ENCODE results near the gene TTLL9. TPM values are rescaled to one million over a fixed set of nuclear protein-coding genes. Genes with fewer than 3 reads are reported as not detected.

The TTLL9 gene, protein sequence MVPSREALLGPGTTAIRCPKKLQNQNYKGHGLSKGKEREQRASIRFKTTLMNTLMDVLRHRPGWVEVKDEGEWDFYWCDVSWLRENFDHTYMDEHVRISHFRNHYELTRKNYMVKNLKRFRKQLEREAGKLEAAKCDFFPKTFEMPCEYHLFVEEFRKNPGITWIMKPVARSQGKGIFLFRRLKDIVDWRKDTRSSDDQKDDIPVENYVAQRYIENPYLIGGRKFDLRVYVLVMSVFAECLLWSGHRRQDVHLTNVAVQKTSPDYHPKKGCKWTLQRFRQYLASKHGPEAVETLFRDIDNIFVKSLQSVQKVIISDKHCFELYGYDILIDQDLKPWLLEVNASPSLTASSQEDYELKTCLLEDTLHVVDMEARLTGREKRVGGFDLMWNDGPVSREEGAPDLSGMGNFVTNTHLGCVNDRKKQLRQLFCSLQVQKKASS
- total RNA-seq (under 1 TPM in 1 of 2 donors, not detected in 1; 0.08 TPM), polyA plus RNA-seq (under 1 TPM in 1 of 2 donors, not detected in 1; 0.06 TPM)

DNA sequence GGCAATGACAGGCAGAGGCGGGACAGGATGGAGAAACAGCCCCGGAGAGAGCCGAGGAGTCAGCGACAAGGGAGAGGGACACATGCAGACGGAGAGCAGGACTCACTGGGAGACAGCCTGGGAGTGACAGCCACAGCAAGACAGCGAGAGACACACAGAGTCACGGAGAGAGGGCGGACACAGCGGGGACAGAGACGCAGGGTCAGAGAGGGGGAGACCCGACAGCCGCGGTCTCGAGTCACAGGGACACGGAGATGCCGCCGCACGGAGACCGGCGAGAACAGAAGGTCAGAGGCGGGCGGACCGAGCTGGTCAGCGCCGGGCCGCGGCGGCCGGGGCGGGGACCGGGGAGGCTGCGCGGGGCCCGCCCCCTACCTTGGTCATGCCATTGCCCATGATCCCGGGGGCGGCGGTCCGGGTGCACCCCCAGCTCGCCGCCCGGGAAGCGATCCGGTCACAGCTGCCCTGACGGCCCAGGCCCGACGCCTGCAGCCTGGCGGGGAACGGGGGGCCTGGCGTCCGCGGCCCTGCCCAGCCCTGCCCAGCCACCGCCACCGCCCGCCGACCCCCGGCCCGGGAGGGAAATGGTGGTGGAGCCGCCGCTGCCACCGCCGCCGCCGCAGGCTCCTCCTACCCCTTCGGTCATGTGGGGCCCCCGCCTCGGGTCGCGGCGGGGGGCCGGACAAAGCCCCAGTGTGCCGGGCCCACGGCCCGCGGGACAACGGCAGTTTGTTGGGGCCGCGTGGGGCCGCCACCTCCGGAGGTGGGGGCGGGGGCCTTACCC, at the start of gene TTLL9, which contains the start of gene DUSP15:
Gene TTLL9, plus strand, starts transcription at position 693 of the 784 bp plus-strand sequence. CDS start 493 bp downstream, outside the sequence.
Gene DUSP15, minus strand, starts transcription at position 586 of the 784 bp plus-strand sequence. Its CDS starts 190 bp downstream, at position 396.
- WGBS: 1% methylated on average over 80 of the region's 80 CpGs
- Histone ChIP-seq H3K4me3 (ENCODE audit: low read depth in 1 of 3, low read length in 3 of 3) (peak within 1 kb of the TSS in 2 of 3 donors; percentile 54 to 73), H3K9me3 (ENCODE audit: control insufficient read depth in 4 of 4, low read length in 3 of 4) (no peaks in the 10 kb centered on the region), H3K36me3 (ENCODE audit: control insufficient read depth in 4 of 4, insufficient read depth in 3 of 4, low read depth in 1 of 4, low read length in 3 of 4) (no peaks in the 10 kb centered on the region), H3K9ac (ENCODE audit: low read depth in 1 of 2, low read length in 2 of 2) (no peak within 1 kb of the TSS), H3K27me3 (ENCODE audit: control insufficient read depth in 4 of 4, insufficient read depth in 4 of 4, low read length in 3 of 4) (peaks cover 0 to 2% (median 0%) of the 10 kb centered on the region in 4 donors), H3K27ac (ENCODE audit: low read depth in 1 of 2, low read length in 2 of 2) (no peak within 1 kb of the TSS), H3K4me1 (ENCODE audit: control insufficient read depth in 4 of 4, insufficient read depth in 4 of 4, low read length in 3 of 4) (peaks cover 3 to 9% (median 6%) of the 10 kb centered on the region in 4 donors)
- DNase-seq (ENCODE audit: low spot score): no peak
- TF ChIP-seq RXRA (IDR thresholded peaks at IDR 0.05) (no peak), RAD21 (IDR thresholded peaks at IDR 0.05) (no peak)

DNA sequence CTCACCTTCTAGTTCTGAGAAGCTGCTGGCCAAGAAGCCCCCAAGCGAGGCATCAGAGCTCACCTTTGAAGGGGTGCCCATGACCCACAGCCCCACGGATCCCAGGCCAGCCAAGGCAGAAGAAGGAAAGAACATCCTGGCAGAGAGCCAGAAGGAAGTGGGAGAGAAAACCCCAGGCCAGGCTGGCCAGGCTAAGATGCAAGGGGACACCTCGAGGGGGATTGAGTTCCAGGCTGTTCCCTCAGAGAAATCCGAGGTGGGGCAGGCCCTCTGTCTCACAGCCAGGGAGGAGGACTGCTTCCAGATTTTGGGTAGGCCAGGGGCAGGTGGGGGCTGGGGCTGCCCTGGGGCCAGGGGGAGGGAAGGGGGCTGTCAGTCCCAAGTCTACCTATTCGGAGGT, 49.0 kb upstream of the TTLL9 start:
- no peak for TF ChIP-seq HNF4G (IDR thresholded peaks at IDR 0.05)
- no peak for TF ChIP-seq JUND (IDR thresholded peaks at IDR 0.05)
- TF ChIP-seq HNF4A (conservative IDR thresholded peaks at IDR 0.05): no peak
- TF ChIP-seq GABPA (IDR thresholded peaks at IDR 0.05 in 1 of 2, conservative IDR thresholded peaks at IDR 0.05 in 1 of 2): no peak
- no peak for TF ChIP-seq NR2F2 (IDR thresholded peaks at IDR 0.05)
- TF ChIP-seq, protein P1, sequence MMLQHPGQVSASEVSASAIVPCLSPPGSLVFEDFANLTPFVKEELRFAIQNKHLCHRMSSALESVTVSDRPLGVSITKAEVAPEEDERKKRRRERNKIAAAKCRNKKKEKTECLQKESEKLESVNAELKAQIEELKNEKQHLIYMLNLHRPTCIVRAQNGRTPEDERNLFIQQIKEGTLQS (IDR thresholded peaks at IDR 0.05): no peak
- no peak for TF ChIP-seq YY1 (IDR thresholded peaks at IDR 0.05)
- no peak for TF ChIP-seq SP1 (IDR thresholded peaks at IDR 0.05)
- TF ChIP-seq RAD21 (IDR thresholded peaks at IDR 0.05): no peak
- TF ChIP-seq RXRA (IDR thresholded peaks at IDR 0.05): no peak
- TF ChIP-seq FOXA2 (IDR thresholded peaks at IDR 0.05): no peak
- Histone ChIP-seq H3K4me1 (ENCODE audit: control insufficient read depth in 4 of 4, insufficient read depth in 4 of 4, low read length in 3 of 4) (peaks cover 0 to 10% (median 2%) of the 10 kb centered on the region in 4 donors), H3K4me3 (ENCODE audit: low read depth in 1 of 3, low read length in 3 of 3) (no peak overlapping the region), H3K27ac (ENCODE audit: low read depth in 1 of 2, low read length in 2 of 2) (no peak overlapping the region), H3K27me3 (ENCODE audit: control insufficient read depth in 4 of 4, insufficient read depth in 4 of 4, low read length in 3 of 4) (no peaks in the 10 kb centered on the region), H3K9ac (ENCODE audit: low read depth in 1 of 2, low read length in 2 of 2) (no peak overlapping the region), H3K36me3 (ENCODE audit: control insufficient read depth in 4 of 4, insufficient read depth in 3 of 4, low read depth in 1 of 4, low read length in 3 of 4) (no peaks in the 10 kb centered on the region), H3K9me3 (ENCODE audit: control insufficient read depth in 4 of 4, low read length in 3 of 4) (no peaks in the 10 kb centered on the region)
- 62% methylated on average over 5 of the region's 5 CpGs for WGBS
- no peak for DNase-seq (ENCODE audit: low spot score)

DNA sequence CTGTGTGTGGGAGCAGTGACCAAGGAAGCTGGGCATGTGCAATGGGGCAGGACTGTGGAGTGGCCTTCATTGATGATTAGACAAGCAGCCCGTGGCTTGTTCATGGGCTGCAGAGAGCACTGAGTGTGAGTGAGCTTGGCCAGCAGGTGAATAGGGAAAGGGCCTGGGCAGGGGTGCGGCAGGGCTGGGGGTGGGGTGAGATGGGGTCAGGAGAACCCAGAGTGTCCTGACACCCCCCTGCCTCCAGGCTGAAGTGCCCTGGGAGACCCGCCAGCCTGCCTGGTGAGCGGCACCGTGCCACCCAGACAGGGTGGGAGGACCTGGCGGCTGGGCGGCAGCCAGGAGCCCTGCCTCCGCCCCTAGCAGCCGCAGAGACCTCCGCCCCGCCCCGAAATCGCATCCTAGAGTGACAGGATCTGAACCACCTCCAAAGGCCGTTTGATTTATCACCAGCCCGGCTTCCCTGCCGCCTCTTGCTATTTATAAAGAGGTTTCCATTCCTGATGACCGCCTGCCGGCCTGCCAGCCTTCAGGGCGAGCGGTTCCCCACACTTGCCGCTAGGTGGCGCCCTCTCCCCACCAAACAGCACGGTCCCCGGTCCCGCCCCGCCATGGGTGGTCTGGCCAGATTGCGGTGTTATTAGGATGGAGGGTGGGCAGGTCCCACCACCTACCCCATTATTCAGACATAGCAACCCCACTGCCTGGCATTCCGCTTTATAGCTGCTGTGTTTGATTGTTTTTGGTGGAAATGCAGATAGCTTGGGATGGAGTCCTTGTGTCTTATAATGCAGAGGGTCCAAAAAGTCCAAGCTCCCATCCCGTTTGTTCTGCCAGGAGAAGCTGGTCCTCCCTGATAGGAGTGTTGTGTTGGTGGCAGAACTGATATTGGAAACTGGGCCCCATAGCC, 47.8 kb upstream of the TTLL9 start:
- H3K9me3 ChIP-seq (ENCODE audit: control insufficient read depth in 4 of 4, low read length in 3 of 4): no peaks in the 10 kb centered on the region
- H3K4me1 ChIP-seq (ENCODE audit: control insufficient read depth in 4 of 4, insufficient read depth in 4 of 4, low read length in 3 of 4): peaks cover 0 to 10% (median 2%) of the 10 kb centered on the region in 4 donors
- no peak overlapping the region for H3K27ac ChIP-seq (ENCODE audit: low read depth in 1 of 2, low read length in 2 of 2)
- H3K27me3 ChIP-seq (ENCODE audit: control insufficient read depth in 4 of 4, insufficient read depth in 4 of 4, low read length in 3 of 4): no peaks in the 10 kb centered on the region
- DNase-seq (ENCODE audit: low spot score): peak; percentile 85
- H3K36me3 ChIP-seq (ENCODE audit: control insufficient read depth in 4 of 4, insufficient read depth in 3 of 4, low read depth in 1 of 4, low read length in 3 of 4): no peaks in the 10 kb centered on the region
- no peak overlapping the region for H3K9ac ChIP-seq (ENCODE audit: low read depth in 1 of 2, low read length in 2 of 2)
- H3K4me3 ChIP-seq (ENCODE audit: low read depth in 1 of 3, low read length in 3 of 3): peak overlapping the region in 1 of 3 donors; percentile 18
- 6% methylated on average over 29 of the region's 29 CpGs for WGBS
- TF ChIP-seq HNF4G (IDR thresholded peaks at IDR 0.05): no peak
- no peak for TF ChIP-seq FOXA2 (IDR thresholded peaks at IDR 0.05)
- TF ChIP-seq, protein P2, sequence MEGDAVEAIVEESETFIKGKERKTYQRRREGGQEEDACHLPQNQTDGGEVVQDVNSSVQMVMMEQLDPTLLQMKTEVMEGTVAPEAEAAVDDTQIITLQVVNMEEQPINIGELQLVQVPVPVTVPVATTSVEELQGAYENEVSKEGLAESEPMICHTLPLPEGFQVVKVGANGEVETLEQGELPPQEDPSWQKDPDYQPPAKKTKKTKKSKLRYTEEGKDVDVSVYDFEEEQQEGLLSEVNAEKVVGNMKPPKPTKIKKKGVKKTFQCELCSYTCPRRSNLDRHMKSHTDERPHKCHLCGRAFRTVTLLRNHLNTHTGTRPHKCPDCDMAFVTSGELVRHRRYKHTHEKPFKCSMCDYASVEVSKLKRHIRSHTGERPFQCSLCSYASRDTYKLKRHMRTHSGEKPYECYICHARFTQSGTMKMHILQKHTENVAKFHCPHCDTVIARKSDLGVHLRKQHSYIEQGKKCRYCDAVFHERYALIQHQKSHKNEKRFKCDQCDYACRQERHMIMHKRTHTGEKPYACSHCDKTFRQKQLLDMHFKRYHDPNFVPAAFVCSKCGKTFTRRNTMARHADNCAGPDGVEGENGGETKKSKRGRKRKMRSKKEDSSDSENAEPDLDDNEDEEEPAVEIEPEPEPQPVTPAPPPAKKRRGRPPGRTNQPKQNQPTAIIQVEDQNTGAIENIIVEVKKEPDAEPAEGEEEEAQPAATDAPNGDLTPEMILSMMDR (IDR thresholded peaks at IDR 0.05; ENCODE audit: low read depth, low read length, missing input control): peak; percentile 97
- no peak for TF ChIP-seq NR2F2 (IDR thresholded peaks at IDR 0.05)
- TF ChIP-seq EGR1 (IDR thresholded peaks at IDR 0.05; ENCODE audit: low read depth in 2 of 2): no peak
- TF ChIP-seq SP1 (IDR thresholded peaks at IDR 0.05): no peak
- TF ChIP-seq, protein P3, sequence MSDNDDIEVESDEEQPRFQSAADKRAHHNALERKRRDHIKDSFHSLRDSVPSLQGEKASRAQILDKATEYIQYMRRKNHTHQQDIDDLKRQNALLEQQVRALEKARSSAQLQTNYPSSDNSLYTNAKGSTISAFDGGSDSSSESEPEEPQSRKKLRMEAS (IDR thresholded peaks at IDR 0.05): no peak
- TF ChIP-seq, protein P4, sequence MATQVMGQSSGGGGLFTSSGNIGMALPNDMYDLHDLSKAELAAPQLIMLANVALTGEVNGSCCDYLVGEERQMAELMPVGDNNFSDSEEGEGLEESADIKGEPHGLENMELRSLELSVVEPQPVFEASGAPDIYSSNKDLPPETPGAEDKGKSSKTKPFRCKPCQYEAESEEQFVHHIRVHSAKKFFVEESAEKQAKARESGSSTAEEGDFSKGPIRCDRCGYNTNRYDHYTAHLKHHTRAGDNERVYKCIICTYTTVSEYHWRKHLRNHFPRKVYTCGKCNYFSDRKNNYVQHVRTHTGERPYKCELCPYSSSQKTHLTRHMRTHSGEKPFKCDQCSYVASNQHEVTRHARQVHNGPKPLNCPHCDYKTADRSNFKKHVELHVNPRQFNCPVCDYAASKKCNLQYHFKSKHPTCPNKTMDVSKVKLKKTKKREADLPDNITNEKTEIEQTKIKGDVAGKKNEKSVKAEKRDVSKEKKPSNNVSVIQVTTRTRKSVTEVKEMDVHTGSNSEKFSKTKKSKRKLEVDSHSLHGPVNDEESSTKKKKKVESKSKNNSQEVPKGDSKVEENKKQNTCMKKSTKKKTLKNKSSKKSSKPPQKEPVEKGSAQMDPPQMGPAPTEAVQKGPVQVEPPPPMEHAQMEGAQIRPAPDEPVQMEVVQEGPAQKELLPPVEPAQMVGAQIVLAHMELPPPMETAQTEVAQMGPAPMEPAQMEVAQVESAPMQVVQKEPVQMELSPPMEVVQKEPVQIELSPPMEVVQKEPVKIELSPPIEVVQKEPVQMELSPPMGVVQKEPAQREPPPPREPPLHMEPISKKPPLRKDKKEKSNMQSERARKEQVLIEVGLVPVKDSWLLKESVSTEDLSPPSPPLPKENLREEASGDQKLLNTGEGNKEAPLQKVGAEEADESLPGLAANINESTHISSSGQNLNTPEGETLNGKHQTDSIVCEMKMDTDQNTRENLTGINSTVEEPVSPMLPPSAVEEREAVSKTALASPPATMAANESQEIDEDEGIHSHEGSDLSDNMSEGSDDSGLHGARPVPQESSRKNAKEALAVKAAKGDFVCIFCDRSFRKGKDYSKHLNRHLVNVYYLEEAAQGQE (IDR thresholded peaks at IDR 0.05): no peak
